ENCODE results near the gene CCDC192. TPM values are rescaled to one million over a fixed set of nuclear protein-coding genes. Genes with fewer than 3 reads are reported as not detected.
A peak's percentile ranks its signal among the peaks of the same experiment; 100 is the strongest.

CCDC192 gene
- total and polyA plus RNA-seq, 2 experiments from 2014 or later = 0.40 TPM; not detected in 1

DNA sequence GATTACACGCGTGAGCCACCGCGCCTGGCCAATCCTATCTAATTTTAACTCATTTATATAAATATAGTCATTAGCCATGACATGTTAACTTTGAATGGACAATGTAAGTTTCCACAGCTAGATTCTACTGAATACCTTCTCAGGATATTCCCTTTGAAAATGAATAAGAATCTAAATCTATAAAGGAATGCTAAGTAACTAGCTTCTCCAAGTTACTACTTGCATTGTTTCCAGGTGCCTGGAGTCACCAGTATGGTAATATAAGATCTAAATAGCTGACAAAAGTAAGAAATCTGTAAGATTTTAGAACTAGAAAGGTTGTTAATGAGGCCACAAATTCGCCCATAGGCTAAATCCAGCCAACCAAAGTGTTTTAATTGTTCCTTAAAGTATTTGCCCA, 191.3 kb downstream of the CCDC192 start:
- Histone ChIP-seq H3K27ac (ENCODE audit: low read depth) (no peak overlapping the region), H3K36me3 (ENCODE audit: insufficient read depth) (no peaks in the 10 kb centered on the region), H3K4me1 (ENCODE audit: insufficient read depth) (peaks cover 7% of the 10 kb centered on the region; the same call in 1 of the 2 replicates), H3K9me2 (ENCODE audit: insufficient read depth) (peaks cover 6% of the 10 kb centered on the region; the same call in 1 of the 2 replicates), H3K27me3 (ENCODE audit: insufficient read depth) (no peaks in the 10 kb centered on the region), H4K20me1 (replicated peaks; ENCODE audit: insufficient read depth) (no peaks in the 10 kb centered on the region), H2AFZ (no peak overlapping the region), H3K4me3 (no peak overlapping the region), H3K4me2 (peak overlapping the region; percentile 5; the same call in 1 of the 2 replicates), H3F3A (replicated peaks; ENCODE audit: low read depth) (no peaks in the 10 kb centered on the region), H3K79me2 (replicated peaks; ENCODE audit: insufficient read depth) (no peaks in the 10 kb centered on the region)
- no peaks in the 10 kb centered on the region for H3K9me3 Mint-ChIP-seq
- DNase-seq (ENCODE audit: low spot score) (no peak), ATAC-seq (no peak)
- H3K4me3 Mint-ChIP-seq = no peak overlapping the region
- H3K27ac Mint-ChIP-seq = no peak overlapping the region
- H3K27me3 Mint-ChIP-seq (ENCODE audit: insufficient read depth, low read depth, poor library complexity) = peaks cover 2% of the 10 kb centered on the region
- H3K36me3 Mint-ChIP-seq (ENCODE audit: low read depth) = no peaks in the 10 kb centered on the region
- TF ChIP-seq, protein P1, sequence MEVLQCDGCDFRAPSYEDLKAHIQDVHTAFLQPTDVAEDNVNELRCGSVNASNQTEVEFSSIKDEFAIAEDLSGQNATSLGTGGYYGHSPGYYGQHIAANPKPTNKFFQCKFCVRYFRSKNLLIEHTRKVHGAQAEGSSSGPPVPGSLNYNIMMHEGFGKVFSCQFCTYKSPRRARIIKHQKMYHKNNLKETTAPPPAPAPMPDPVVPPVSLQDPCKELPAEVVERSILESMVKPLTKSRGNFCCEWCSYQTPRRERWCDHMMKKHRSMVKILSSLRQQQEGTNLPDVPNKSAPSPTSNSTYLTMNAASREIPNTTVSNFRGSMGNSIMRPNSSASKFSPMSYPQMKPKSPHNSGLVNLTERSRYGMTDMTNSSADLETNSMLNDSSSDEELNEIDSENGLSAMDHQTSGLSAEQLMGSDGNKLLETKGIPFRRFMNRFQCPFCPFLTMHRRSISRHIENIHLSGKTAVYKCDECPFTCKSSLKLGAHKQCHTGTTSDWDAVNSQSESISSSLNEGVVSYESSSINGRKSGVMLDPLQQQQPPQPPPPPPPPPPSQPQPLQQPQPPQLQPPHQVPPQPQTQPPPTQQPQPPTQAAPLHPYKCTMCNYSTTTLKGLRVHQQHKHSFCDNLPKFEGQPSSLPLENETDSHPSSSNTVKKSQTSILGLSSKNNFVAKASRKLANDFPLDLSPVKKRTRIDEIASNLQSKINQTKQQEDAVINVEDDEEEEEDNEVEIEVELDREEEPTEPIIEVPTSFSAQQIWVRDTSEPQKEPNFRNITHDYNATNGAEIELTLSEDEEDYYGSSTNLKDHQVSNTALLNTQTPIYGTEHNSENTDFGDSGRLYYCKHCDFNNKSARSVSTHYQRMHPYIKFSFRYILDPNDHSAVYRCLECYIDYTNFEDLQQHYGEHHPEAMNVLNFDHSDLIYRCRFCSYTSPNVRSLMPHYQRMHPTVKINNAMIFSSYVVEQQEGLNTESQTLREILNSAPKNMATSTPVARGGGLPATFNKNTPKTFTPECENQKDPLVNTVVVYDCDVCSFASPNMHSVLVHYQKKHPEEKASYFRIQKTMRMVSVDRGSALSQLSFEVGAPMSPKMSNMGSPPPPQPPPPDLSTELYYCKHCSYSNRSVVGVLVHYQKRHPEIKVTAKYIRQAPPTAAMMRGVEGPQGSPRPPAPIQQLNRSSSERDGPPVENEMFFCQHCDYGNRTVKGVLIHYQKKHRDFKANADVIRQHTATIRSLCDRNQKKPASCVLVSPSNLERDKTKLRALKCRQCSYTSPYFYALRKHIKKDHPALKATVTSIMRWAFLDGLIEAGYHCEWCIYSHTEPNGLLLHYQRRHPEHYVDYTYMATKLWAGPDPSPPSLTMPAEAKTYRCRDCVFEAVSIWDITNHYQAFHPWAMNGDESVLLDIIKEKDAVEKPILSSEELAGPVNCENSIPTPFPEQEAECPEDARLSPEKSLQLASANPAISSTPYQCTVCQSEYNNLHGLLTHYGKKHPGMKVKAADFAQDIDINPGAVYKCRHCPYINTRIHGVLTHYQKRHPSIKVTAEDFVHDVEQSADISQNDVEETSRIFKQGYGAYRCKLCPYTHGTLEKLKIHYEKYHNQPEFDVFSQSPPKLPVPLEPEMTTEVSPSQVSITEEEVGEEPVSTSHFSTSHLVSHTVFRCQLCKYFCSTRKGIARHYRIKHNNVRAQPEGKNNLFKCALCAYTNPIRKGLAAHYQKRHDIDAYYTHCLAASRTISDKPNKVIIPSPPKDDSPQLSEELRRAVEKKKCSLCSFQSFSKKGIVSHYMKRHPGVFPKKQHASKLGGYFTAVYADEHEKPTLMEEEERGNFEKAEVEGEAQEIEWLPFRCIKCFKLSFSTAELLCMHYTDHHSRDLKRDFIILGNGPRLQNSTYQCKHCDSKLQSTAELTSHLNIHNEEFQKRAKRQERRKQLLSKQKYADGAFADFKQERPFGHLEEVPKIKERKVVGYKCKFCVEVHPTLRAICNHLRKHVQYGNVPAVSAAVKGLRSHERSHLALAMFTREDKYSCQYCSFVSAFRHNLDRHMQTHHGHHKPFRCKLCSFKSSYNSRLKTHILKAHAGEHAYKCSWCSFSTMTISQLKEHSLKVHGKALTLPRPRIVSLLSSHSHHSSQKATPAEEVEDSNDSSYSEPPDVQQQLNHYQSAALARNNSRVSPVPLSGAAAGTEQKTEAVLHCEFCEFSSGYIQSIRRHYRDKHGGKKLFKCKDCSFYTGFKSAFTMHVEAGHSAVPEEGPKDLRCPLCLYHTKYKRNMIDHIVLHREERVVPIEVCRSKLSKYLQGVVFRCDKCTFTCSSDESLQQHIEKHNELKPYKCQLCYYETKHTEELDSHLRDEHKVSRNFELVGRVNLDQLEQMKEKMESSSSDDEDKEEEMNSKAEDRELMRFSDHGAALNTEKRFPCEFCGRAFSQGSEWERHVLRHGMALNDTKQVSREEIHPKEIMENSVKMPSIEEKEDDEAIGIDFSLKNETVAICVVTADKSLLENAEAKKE (CRISPR knock-in tag; IDR thresholded peaks at IDR 0.05) = no peak
- no peak for TF ChIP-seq JUNB (IDR thresholded peaks at IDR 0.05; ENCODE audit: unreplicated experiment)
- no peak for TF ChIP-seq ZNF114 (CRISPR knock-in tag; IDR thresholded peaks at IDR 0.05)
- TF ChIP-seq, protein P2, sequence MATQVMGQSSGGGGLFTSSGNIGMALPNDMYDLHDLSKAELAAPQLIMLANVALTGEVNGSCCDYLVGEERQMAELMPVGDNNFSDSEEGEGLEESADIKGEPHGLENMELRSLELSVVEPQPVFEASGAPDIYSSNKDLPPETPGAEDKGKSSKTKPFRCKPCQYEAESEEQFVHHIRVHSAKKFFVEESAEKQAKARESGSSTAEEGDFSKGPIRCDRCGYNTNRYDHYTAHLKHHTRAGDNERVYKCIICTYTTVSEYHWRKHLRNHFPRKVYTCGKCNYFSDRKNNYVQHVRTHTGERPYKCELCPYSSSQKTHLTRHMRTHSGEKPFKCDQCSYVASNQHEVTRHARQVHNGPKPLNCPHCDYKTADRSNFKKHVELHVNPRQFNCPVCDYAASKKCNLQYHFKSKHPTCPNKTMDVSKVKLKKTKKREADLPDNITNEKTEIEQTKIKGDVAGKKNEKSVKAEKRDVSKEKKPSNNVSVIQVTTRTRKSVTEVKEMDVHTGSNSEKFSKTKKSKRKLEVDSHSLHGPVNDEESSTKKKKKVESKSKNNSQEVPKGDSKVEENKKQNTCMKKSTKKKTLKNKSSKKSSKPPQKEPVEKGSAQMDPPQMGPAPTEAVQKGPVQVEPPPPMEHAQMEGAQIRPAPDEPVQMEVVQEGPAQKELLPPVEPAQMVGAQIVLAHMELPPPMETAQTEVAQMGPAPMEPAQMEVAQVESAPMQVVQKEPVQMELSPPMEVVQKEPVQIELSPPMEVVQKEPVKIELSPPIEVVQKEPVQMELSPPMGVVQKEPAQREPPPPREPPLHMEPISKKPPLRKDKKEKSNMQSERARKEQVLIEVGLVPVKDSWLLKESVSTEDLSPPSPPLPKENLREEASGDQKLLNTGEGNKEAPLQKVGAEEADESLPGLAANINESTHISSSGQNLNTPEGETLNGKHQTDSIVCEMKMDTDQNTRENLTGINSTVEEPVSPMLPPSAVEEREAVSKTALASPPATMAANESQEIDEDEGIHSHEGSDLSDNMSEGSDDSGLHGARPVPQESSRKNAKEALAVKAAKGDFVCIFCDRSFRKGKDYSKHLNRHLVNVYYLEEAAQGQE (IDR thresholded peaks at IDR 0.05; ENCODE audit: unreplicated experiment) = no peak
- no peak for TF ChIP-seq ZNF331 (CRISPR knock-in tag; IDR thresholded peaks at IDR 0.05; ENCODE audit: low read depth)
- no peak for TF ChIP-seq NANOG (IDR thresholded peaks at IDR 0.05; ENCODE audit: borderline replicate concordance)
- TF ChIP-seq EZH2phosphoT487 (IDR thresholded peaks at IDR 0.05; ENCODE audit: unreplicated experiment) = no peak
- TF ChIP-seq STAT1 (IDR thresholded peaks at IDR 0.05; ENCODE audit: unreplicated experiment) = no peak
- TF ChIP-seq POLR2AphosphoS5 (IDR thresholded peaks at IDR 0.05; ENCODE audit: low read depth) = no peak
- no peak for TF ChIP-seq CREB1 (CRISPR knock-in tag; IDR thresholded peaks at IDR 0.05; ENCODE audit: low read depth)
- TF ChIP-seq, protein P3, sequence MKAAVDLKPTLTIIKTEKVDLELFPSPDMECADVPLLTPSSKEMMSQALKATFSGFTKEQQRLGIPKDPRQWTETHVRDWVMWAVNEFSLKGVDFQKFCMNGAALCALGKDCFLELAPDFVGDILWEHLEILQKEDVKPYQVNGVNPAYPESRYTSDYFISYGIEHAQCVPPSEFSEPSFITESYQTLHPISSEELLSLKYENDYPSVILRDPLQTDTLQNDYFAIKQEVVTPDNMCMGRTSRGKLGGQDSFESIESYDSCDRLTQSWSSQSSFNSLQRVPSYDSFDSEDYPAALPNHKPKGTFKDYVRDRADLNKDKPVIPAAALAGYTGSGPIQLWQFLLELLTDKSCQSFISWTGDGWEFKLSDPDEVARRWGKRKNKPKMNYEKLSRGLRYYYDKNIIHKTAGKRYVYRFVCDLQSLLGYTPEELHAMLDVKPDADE (IDR thresholded peaks at IDR 0.05) = no peak
- TF ChIP-seq, protein P4, sequence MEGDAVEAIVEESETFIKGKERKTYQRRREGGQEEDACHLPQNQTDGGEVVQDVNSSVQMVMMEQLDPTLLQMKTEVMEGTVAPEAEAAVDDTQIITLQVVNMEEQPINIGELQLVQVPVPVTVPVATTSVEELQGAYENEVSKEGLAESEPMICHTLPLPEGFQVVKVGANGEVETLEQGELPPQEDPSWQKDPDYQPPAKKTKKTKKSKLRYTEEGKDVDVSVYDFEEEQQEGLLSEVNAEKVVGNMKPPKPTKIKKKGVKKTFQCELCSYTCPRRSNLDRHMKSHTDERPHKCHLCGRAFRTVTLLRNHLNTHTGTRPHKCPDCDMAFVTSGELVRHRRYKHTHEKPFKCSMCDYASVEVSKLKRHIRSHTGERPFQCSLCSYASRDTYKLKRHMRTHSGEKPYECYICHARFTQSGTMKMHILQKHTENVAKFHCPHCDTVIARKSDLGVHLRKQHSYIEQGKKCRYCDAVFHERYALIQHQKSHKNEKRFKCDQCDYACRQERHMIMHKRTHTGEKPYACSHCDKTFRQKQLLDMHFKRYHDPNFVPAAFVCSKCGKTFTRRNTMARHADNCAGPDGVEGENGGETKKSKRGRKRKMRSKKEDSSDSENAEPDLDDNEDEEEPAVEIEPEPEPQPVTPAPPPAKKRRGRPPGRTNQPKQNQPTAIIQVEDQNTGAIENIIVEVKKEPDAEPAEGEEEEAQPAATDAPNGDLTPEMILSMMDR (conservative IDR thresholded peaks at IDR 0.05; ENCODE audit: low read depth in 2 of 2) = no peak
- no peak for TF ChIP-seq EZH2 (IDR thresholded peaks at IDR 0.05; ENCODE audit: low read depth, unreplicated experiment)
- peaks cover 5% of the 10 kb centered on the region for H3K4me1 Mint-ChIP-seq
